ENCODE results near the gene ARMH4.

ARMH4 gene

DNA sequence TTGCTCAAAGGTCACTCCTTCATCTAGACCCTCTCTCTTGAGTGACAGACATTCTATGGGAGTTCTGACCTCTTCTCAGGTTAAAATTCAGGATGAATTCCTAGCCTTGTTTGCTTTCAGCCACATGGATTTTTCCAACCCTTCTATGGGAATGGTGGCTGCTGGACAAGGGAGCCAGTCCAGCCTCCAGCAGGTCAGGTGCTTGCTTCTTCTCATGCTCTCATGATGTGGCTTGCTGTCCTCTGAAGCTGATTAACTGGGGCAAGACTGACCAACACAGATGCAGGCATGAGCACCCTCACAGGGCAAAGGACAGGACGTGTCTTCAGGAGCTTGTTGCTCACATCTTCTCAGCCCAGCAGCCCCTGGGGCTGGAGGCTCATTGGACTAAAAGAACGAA is 188.9 kb downstream of the ARMH4 start:
- no peak for DNase-seq (ENCODE audit: low read depth in 2 of 2)

GRCh38 chr14:57962325-57963035 is 189.5 kb downstream of the ARMH4 start:
- DNase-seq (ENCODE audit: low read depth in 2 of 2): no peak

GRCh38 chr14:57961786-57962060 is 190.3 kb downstream of the ARMH4 start:
- DNase-seq (ENCODE audit: low read depth in 2 of 2): no peak

- DNase-seq (ENCODE audit: low read depth in 2 of 2): no peak
Measured at GRCh38 chr14:57960946-57961785, 190.8 kb downstream of the ARMH4 start.

DNA sequence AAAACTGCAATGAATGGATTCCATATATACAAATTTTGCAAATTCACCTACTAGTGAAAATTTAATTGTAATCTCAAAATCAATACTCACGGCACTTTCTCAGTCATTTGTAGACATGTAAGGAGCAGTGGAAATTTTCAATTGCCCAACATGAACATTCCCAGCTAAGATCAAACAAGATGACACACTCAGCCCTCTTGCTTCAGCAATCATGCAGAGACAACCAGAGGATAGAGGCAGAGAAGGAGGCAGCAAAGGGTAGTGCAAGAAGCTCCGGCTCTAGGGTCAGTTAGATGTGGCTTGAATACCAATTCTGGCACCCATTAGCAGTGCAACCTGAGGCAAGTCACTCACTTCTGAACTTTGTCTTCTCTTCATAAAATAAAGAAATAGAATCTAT is 194.6 kb downstream of the ARMH4 start:
- DNase-seq (ENCODE audit: low read depth in 2 of 2): no peak
